NCI-H82 treated with DMSO at 0.1 percent for 48 hours (cell line): ENCODE data around the gene MCM9.

Source experiments
- DNase-seq: peaks from one replicate; lab custom pipeline; 2025; ENCODE audit not compliant: unreplicated experiment; lab: John Stamatoyannopoulos, UW

The MCM9 gene

DNA sequence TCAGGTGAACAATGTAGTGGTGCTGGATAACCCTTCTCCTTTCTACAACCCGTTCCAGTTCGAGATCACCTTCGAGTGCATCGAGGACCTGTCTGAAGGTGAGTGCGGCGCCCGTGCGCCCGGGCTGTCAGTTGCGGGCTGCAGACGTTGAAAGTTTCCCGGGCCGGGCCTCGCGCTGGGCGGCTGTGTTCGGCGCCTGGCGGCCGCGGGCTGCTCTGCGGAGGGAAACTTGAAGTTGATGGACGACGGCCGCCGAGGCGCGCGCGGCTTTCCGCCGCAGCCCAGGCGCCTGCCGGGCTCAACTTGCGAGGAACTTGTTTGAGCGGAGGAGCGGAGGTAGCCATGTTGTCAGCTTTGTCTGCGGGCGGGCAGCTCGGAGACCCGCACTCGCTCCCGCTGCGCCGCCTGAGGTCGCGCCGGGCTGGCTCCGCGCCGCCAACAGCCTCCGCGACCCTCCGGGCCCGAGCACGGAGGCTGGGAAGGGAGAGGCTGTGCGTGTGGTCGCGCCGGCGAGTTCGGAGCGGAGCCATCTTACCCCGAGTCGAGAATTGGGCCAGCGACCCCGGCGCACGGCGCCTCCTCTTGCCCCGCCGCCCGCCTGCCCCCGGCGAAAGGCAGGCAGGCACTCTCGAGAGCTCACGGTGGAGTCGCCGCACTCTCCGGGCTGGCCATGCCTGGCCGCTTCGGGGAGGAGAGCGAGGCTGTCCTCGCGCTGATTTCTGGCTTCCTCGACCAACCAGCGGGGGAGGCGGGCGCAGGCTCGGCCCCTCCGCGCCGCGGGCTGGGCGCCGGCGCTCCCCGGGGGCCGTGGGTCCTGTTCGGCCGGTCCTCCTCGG, 40.3 kb downstream of the MCM9 start:
- DNase-seq, result no peak

DNA sequence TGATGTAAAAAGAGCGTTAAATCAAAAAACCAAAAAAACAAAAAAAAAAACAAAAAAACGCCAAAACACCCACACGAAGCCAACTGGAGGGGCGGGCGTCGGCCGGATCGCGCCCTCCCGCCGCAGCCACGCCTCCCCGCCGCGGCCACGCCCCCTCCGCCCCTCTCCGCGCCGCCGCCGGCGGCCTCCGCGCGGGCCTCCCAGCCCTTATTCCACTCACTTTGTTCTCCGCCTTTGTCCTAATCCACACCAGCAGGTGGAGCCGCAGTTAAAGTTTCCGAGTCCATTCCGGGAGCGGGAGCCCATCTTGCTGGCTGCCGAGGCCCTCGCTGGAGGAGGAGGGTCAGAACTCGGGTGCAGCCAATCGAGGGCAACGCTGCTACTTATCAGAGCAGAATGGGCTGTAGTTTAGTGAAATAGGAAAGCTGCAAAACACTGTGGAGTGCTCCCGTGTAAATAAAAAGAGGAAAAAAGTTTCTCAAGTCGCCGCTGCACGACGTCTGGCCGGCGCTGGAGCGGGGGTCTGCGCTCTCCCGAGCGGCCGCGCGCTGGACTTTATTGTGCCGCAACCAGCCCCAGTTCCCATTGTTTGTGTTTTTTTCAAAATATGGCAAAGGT, 41.0 kb downstream of the MCM9 start, which contains the start of gene ASF1A:
ASF1A (plus strand) TSS at position 346 of the 618 bp plus-strand sequence; CDS start at position 608, 262 bp downstream.
- peak; percentile 96 for DNase-seq

DNA sequence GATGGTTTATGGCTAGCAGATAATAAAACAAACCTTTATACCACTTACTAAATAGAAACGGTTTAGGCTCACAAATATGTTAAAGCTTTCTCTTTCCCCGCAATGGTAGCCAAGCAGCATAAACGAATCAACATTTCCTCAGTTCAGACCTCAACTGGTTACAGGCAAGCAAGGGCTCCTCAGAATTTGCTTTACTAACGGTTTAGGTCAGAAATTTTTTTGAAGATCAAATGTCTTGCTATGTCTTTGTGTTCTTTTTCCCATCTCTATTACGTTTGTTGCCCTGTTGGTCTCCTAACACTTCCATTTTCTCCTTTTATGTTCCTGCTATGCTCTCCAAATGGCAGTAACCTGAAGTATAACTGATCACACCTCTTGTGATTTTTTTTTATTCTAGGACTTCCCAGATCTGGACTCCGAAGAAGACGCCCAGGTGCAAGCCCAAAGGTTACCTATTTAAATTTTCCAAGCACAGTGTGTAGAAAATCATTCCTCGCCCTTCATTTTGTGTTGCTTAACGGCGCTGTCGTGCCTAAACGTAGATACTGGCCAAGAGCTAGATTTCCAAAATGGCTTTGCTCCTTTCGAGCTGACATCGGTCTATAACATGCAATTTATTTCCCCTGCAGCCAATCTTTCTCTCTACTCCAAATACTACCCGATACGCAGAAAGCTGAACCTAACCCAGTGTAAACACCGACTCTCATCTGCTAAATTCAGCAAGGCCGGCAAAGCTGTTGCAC, 41.7 kb downstream of the MCM9 start:
- DNase-seq, result peak; percentile 78

DNA sequence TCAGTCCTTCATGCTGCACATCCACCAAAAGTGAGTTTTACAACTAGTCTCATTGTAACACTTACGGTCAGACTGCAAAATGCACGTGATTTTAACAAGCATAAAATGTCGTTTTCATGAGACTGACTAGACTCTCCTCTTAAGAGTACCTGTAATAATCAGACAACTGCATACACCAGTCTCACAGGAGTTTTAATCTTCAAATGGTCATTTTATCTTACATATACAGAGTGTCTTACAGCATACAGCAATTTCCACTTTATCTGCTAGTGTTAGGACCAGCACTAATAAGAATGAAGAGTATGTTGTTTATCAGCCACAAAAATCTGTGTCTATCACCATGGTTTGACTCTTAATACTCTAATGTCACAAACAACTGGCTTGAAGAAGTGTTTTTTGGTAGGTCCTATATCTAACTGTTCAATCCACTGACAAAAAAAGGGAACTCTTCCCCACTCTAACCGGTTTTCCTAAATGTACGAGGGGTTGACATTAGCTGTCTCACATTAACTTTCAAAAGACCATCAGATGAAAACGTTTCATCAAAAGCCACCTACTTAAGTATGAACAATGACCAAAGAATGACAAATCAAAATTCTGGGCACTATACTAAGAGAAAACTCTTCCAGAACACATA, 42.5 kb downstream of the MCM9 start:
- DNase-seq, result no peak

DNA sequence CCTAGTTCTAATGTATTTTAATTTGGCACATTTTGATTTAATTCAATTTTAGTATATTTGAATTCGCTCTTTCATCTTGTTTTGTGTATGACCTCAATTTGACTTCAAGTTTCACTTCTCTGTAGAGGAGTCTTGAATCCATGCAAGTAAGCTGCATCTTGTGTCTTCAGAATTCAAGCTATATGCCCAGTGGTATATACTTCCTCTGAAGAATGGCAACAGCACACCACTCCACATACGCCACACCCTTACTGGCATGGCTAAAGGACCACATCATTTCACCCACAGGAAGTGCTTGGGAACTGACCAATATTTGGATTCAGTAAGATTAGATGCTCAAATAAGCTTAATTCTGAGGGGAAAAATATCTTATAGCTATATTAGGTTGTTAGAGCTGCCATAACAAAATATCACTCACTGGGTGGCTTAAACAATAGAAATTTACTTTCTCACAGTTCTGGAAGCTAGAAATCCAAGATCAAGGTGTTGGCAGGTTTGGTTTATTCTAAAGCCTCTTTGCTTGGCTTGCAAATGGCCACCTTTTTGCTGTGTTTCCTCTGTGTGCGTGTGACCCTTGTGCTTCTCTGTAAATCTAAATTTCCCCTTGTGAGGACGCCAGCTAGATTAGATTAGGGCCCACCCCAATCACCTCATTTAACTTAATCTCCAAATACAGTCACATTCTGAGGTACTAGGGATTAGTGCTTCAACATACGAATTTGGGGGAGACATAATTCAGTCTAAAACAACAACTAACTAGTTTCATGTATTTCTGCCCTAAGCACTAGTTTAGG, 43.8 kb downstream of the MCM9 start:
- no peak for DNase-seq

DNA sequence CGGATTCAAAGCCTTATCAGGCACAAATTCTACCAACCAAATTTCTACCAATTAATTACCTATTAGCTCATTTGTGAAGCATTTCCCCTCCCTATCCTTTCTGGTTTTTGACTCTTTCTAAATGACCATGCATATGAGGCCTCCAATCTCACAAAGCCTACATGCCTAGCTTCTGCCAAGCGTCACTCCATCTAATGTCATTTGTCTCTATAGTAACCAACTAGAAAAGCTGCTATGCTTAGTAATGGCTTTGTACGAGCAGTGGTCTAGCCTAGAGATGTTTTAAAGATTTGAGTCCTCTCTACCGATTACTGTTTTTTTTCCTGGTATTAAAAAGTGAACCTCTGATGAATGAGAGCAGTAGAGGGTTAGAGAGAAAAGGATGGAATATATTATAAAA, 45.8 kb downstream of the MCM9 start:
- DNase-seq, result peak; percentile 86

DNA sequence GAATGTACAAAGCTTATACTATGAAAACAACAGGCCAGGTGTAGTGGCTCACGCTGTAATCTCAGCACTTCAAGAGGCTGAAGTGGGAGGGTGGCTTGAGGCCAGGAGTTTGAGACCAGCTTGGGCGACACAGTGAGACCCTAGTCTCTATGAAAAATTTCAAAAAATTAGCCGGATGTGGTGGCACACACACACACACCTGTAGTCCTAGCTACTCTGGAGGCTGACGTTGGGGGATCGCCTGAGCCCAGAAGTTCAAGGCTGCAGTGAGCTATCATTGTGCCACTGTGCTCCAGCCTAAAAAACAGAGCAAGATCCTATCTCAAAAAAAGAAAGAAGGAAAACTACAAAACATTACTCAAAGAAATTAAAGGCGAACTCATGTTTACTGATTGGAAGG, 48.3 kb downstream of the MCM9 start:
- no peak for DNase-seq

DNA sequence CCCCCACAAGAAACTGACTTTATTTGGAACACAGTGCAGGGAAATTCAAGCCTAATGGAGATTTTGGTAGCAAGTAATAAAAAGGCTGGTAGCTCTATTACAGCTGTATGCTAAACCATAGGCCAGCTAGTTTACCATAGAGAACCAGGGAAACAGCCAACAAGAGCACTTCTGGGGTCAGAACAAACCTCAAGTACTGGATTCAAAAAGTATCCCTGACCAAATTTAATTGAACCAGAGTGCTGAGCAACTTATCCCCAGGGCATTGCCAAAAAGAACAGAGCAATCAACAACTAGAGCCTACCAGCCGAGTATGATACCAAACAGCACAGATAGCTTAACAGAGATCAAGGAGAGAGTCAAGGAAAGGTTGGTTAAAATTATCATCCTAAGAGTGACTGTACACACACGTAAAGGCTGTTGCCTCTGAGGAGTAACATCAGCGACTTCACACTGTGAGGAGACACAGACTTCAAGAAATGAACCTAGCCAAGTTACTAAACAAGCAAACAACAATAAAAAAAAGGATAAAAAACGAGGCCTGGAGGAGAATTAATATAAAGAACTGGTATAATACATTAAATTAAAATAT, 52.5 kb downstream of the MCM9 start:
- no peak for DNase-seq

DNA sequence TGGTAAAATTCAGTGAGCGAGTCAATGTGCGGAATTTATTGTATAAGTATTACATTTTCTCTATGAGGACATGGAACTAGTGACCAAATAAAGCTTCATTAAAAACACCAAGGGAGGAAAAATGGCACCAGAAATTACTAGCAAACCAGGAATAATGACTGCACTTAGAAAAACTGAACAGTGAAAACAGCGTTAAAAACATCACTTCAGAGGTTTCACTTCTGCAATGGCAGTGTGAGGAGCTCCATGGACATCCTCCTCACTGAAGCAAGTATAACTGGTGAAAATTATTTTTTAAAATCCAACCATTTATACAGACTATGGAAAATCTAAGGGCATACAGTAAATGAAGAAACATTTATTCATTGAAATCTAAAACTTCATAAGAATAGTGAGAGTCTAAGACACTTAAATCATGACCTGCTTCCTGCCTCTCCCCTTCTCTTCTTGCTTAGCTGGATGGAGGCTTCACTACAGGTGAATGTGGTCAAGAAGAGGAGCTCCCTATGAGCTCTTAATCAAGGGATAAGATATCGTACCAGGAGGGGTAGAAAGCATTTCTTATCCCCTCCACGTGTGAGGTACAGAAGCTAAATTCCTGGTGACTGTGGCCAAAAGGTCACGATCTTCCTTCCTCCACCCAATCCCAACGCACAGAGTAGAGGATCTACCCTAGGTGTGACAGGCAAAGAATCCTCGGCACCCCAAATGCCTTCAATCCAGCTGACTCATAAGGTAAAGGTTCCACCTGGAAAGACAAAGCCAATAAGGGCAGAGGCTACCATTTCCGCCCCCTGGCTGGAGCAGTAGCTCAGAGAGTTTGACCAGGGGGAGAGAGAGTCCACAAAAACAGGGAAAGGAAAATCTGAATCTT, 53.3 kb downstream of the MCM9 start:
- DNase-seq, result no peak

DNA sequence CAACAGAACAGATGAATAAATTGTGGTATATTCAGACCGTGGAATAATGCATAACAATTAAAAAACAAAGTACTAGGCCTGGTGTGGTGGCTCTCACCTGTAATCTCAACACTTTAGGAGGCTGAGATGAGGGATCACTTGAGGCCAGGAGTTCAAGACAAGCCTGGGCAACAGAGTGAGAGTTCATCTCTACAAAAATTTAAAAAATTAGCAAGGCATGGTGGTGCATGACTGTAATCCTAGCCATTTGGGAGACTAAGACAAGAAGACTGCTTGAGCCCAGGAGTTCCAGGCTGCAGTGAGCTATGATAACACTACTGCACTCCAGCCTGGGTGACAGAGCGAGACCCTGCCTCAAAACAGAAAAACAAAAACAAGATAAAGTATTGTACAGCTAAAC, 57.2 kb downstream of the MCM9 start:
- no peak for DNase-seq

DNA sequence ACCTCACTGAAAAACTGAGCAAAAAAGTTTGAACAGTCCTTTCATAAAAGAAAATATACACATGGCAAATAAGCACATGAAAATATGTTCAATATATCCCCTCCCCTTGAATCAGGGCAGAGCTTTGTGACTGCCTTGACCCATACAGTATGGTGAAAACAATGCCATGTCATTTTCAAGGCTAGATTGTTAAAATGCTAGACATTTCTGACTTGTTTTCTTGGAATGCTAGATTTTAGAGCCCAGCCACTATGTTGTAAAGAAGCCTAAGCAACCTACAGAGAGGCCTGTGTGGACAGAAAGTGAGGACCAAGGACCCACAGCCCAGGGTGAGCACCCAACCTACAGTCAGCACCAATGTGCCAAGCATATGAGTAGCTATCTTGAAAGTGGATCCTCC, 58.1 kb downstream of the MCM9 start:
- DNase-seq, result no peak

DNA sequence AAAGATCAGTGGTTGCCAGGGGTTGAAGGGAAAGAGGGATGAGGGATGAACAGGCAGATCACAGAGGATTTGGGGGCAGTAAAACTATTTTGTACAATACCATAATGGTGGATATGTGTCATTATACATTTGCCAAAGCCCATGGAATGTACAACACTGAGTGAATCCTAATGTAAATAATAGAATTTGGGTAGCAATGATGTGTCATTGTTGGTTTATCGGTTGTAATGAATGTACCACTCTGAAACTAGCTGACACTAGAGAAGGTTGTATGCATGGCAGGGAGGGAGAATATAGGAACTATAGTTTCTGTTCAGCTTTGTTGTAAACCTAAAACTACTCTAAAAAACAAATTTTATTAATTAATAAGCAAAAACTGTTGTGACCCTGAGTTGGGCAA, 58.8 kb downstream of the MCM9 start:
- no peak for DNase-seq

DNA sequence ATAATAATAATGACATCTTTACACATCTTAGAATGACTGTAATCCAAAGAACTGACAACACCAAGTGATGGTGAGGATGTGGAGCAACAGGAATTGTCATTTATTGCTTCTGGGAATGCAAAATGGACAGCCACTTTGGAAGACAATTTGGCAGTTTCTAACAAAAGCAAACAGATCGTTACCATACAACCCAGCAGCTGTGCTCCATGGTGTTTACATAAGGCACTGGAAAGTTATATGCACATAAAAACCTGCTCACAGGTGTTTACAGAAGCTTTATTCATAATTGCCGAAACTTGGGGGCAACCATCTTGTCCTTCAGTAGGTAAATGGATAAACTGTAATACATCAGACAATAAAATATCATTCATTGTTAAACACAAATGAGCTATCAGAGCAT, 59.3 kb downstream of the MCM9 start:
- no peak for DNase-seq

DNA sequence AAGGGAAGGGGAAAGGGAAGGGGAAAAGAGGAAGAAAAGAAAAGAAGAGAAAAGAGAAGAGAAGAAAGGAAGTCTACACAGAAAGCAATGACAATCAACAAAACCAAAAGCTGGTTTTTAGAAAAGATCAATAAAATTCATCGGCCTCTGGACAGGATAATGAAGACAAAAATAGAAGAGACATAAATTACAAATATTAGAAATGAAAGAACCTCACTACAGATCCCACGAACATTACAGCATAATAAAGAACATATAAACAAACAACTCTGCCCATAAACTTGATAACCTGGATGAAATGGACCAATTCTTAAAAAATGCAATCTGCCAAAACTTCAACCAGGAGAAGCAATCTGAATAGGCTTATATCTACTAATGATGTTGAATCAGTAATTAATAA, 61.7 kb downstream of the MCM9 start:
- no peak for DNase-seq

DNA sequence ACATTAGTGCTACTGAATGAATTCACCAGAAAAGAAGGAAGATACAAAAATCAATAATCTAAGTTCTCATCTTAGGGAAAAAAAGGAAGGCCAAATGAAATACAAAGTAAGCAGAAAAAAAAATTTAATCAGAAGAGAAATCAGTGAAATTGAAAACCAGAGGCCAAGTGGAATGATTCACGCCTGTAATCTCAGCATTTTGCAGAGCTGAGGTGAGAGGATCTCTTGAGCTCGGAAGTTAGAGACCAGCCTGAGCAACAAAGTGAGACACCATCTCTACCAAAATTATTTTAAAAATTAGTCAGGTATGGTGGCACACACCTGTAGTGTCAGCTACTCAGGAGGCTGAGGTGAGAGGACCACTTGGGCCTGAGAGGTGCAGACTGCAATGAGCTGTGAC, 62.2 kb downstream of the MCM9 start:
- no peak for DNase-seq

DNA sequence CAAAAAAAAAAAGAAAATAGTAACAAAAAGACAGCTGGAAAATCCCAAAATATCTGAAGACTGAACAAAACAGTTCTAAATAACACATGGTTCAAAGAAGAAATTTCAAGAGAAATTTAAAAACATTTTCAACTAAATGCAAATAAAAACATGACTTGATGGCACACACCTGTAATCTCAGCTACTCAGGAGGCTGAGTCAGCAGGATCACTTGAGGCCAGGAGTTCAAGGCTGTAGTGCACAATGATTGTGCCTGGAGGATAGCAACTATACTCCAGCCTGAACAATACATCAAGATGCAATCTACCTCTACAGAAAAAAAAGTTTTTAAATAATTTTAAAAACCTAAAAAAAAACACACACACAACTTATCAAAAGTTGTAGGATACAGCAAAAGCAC, 62.6 kb downstream of the MCM9 start:
- DNase-seq, result no peak

DNA sequence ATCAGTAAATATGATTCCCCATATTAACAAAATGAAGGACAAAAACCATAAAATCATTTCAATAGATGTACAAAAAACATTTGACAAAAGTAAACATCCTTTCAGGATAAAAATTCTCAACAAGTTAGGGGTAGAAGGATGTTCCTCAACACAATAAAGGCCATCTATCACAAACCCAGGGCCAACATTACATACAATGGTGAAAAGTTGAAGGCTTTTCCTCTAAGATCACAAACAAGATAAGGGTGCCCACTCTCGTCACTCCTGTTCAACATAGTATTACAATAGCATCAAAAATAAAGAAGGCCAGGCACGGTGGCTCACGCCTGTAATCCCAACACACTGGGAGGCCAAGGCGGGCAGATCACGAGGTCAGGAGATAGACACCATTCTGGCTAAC, 63.6 kb downstream of the MCM9 start:
- no peak for DNase-seq

DNA sequence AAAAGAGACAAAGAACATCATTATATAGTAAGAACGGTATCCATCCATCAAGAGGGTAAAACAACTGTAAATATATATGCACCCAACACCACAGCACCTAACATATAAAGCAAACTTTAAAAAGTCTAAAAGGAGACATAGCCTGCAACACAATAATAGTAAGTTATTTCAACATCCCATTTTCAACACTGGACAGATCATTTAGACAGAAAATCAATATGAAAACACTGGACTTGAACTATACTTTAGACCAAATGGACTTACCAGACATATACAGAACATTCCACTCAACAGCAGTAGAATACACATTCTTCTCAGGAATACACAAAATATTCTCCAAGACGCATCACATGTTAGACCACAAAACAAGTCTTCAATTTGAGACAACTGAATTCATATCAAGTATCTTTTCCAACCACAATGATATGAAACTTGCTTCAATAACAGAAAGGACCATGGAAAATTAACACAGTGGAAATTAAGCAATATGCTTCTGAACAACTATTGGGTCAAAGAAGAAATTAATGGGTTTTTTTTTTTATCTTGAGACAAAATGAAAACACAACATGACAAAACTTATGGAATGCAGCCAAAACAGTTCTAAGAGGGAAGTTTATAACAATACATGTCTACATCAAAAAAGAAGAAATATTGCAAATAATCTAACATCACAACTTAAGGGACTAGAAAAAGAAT, 64.9 kb downstream of the MCM9 start:
- DNase-seq, result no peak

DNA sequence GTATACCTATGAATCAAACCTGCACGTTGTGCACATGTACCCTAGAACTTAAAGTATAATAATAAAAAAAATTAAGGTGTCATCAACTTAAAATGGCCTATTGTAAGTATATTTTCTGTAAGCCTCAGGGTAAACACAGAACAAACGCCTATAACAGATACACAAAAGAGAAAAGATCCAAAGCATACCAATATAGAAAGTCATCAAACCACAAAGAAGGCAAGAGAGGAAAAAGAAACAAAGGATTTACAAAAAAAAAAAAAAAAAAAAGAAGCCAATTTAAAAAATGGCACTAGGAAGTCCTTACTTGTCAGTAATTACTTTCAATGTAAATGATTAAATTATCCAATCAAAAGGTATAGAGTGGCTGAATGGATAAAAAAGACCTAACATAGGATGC, 65.6 kb downstream of the MCM9 start:
- DNase-seq, result no peak
